Natural killer cell (primary cell): ENCODE measurements around the gene SYCP3. TPM values are rescaled to one million over a fixed set of nuclear protein-coding genes. Genes with fewer than 3 reads are reported as not detected.

Experiments
- ATAC-seq, 3 donors: fragments of 150-1000 bp in 2 of 3; fragments of 200-7000 bp in 1 of 3; cut with Tn5 transposase; 1 replicate in 1 of 3; 2 replicates in 2 of 3; pipeline ENCODE4 v1.10.0; 2021; ENCODE audit warnings: mild to moderate bottlenecking in 2 of 3, moderate library complexity in 2 of 3
- DNase-seq, 2 donors: peaks; one replicate each; pipeline versions ENCODE4 v3.0.0 to v3.0.0-alpha.2; 2013 to 2021; ENCODE audit warnings: mixed read lengths in 1 of 2
- H3K27ac ChIP-seq: one replicate; pipeline ENCODE4 v1.5.1; 2013; ENCODE audit warnings: mild to moderate bottlenecking, low read length
- H3K27me3 ChIP-seq: one replicate; pipeline ENCODE4 v1.6.1; 2013; ENCODE audit warnings: low read length; ENCODE audit not compliant: control insufficient read depth, insufficient read depth
- H3K36me3 ChIP-seq: one replicate; pipeline ENCODE4 v1.6.1; 2013; ENCODE audit warnings: low read length; ENCODE audit not compliant: control insufficient read depth, insufficient read depth
- H3K4me1 ChIP-seq: one replicate; pipeline ENCODE4 v1.6.1; 2013; ENCODE audit warnings: low read length; ENCODE audit not compliant: control insufficient read depth, insufficient read depth
- H3K4me3 ChIP-seq: one replicate; pipeline ENCODE4 v1.5.1; 2013; ENCODE audit warnings: low read length
- H3K9me3 ChIP-seq: one replicate; pipeline ENCODE4 v1.6.1; 2013; ENCODE audit warnings: low read length; ENCODE audit not compliant: control insufficient read depth, insufficient read depth
- H3K27ac Mint-ChIP-seq, 2 donors: one replicate each; pipeline ENCODE4 v1.8.0; 2022; ENCODE audit warnings: mild to moderate bottlenecking in 2 of 2, mixed read lengths in 2 of 2, moderate library complexity in 1 of 2
- H3K27me3 Mint-ChIP-seq, 2 donors: one replicate each; pipeline ENCODE4 v1.8.0; 2022; ENCODE audit warnings: low read depth in 2 of 2, mixed read lengths in 2 of 2
- H3K36me3 Mint-ChIP-seq: one replicate; pipeline ENCODE4 v1.8.0; 2022; ENCODE audit warnings: mixed read lengths
- H3K4me1 Mint-ChIP-seq, 2 donors: one replicate each; pipeline ENCODE4 v1.8.0; 2022; ENCODE audit warnings: mixed read lengths in 2 of 2
- H3K4me3 Mint-ChIP-seq: one replicate; pipeline ENCODE4 v1.8.0; 2022; ENCODE audit warnings: mild to moderate bottlenecking, moderate library complexity, mixed read lengths
- H3K9me3 Mint-ChIP-seq, 2 donors: one replicate each; pipeline ENCODE4 v1.8.0; 2022; ENCODE audit warnings: mixed read lengths in 2 of 2
- WGBS: methylation state at CpG from one replicate; pipeline ENCODE4 v1.1.7; 2013; ENCODE audit warnings: missing lambda C conversion rate; ENCODE audit not compliant: insufficient coverage; 5-methylcytosine and 5-hydroxymethylcytosine counted together
- intact Hi-C: fragments of 100-400 bp; cut with micrococcal nuclease; formaldehyde crosslinking; loops from one replicate; pipeline ENCODE4 v1.14.2; 2022
- total RNA-seq, 4 donors: library from RNA; stranded (reverse); fragments of 120-200 nt in 1 of 4; gene quantifications; one replicate each; pipeline versions ENCODE4 v1.2.3 to v1.2.4, GENCODE V29; 2013 to 2022
- TF ChIP-seq, protein P1 (sequence below): fragments of 200-600 bp; IDR thresholded peaks from one replicate; pipeline ENCODE4 v1.8.0; 2022; ENCODE audit warnings: antibody characterized with exemption

Gene SYCP3
- total RNA-seq, 3 donors from 2014 or later (not counting 1 experiment from before 2014, with no cell fraction given) = 1.4 to 3.2 (median 2.4) TPM

DNA sequence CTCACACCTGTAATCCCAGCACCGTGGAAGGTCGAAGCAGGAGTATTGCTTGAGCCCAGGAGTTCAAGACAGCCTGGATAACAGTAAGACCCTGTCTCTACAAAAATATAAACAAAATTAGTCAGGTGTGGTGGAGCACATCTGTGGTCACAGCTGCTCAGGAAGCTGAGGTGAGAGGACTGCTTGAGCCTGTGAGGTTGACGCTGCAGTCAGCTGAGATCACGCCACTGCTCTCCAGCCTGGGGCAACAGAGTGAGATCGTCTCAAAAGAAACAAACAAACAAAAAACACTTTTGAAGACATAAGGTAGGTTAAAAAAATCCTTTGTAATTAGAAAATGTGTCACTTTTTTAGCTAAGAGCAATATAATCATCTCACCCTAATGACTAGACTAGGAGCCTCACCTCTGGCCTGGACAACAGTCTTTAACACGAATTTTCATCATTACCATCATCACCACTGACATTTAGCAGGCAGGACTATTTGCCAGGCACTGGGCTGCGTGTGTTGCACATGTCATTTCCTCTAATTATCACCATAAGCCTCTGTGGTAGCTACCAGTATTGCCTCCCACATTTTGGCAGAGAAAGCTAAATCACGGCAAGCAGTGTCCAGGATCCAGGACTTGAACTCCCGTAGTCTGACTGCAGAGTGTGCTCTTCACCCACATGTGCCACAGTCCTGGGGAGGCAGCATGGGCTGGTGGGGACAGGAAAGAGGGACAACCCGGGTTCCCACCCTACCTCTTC is 4.6 kb upstream of the SYCP3 start:
- peak; percentile 33 to 46 for DNase-seq

DNA sequence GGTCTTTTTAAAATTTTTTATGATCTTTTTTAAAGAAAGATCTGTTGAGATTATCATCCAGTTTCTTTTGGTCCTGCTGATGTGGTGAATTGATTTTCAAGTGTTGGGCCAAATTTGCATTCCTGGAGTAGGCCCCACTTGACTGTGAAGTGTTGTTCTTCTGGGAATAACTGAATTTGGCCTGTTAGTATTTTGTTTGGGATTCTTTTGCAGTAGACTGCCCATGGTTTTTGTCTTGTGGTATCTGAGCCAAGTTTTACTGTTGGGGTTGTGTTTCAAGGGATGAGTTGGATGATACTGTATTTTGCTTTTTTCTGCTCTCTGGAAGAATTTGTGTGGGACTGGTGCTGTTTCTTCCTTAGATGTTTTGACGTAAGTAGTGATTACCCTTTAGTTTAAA is 4.0 kb upstream of the SYCP3 start:
- TF ChIP-seq, protein P1, sequence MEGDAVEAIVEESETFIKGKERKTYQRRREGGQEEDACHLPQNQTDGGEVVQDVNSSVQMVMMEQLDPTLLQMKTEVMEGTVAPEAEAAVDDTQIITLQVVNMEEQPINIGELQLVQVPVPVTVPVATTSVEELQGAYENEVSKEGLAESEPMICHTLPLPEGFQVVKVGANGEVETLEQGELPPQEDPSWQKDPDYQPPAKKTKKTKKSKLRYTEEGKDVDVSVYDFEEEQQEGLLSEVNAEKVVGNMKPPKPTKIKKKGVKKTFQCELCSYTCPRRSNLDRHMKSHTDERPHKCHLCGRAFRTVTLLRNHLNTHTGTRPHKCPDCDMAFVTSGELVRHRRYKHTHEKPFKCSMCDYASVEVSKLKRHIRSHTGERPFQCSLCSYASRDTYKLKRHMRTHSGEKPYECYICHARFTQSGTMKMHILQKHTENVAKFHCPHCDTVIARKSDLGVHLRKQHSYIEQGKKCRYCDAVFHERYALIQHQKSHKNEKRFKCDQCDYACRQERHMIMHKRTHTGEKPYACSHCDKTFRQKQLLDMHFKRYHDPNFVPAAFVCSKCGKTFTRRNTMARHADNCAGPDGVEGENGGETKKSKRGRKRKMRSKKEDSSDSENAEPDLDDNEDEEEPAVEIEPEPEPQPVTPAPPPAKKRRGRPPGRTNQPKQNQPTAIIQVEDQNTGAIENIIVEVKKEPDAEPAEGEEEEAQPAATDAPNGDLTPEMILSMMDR = no peak
- Histone ChIP-seq H3K27ac (peak overlapping the region; percentile 83), H3K4me3 (no peak overlapping the region), H3K27me3 (no peaks in the 10 kb centered on the region), H3K9me3 (no peaks in the 10 kb centered on the region), H3K36me3 (peaks cover 33% of the 10 kb centered on the region), H3K4me1 (peaks cover 19% of the 10 kb centered on the region)
- WGBS = 60% methylated on average over 1 of the region's 1 CpG
- no peaks in the 10 kb centered on the region for H3K9me3 Mint-ChIP-seq
- H3K27ac Mint-ChIP-seq = peak overlapping the region; percentile 92
- no peaks in the 10 kb centered on the region for H3K27me3 Mint-ChIP-seq
- DNase-seq (no peak), ATAC-seq (no peak)
- H3K4me3 Mint-ChIP-seq = peak overlapping the region; percentile 8
- intact Hi-C loops = loop anchor here (10.0 kb wide), 1 partner anchor 68 kb away; no protein-coding TSS in a partner anchor
- peaks cover 28 to 35% of the 10 kb centered on the region in 2 donors for H3K4me1 Mint-ChIP-seq
- H3K36me3 Mint-ChIP-seq = no peaks in the 10 kb centered on the region

More for the DNA sequence above, 4.6 kb upstream of the SYCP3 start:
- H3K36me3 Mint-ChIP-seq = no peaks in the 10 kb centered on the region
- no peaks in the 10 kb centered on the region for H3K27me3 Mint-ChIP-seq
- Histone ChIP-seq H3K27ac (peak overlapping the region; percentile 83), H3K27me3 (no peaks in the 10 kb centered on the region), H3K4me1 (peaks cover 19% of the 10 kb centered on the region), H3K4me3 (no peak overlapping the region), H3K36me3 (peaks cover 40% of the 10 kb centered on the region), H3K9me3 (no peaks in the 10 kb centered on the region)
- 41% methylated on average over 9 of the region's 10 CpGs for WGBS
- peak; percentile 82 to 86 (median 84) for ATAC-seq
- peaks cover 28 to 38% of the 10 kb centered on the region in 2 donors for H3K4me1 Mint-ChIP-seq
- TF ChIP-seq, protein P1 = no peak
- H3K9me3 Mint-ChIP-seq = no peaks in the 10 kb centered on the region
- peak overlapping the region; percentile 8 for H3K4me3 Mint-ChIP-seq
- intact Hi-C loops = loop anchor here (10.0 kb wide), 1 partner anchor 69 kb away; no protein-coding TSS in a partner anchor
- H3K27ac Mint-ChIP-seq = peak overlapping the region; percentile 92

DNA sequence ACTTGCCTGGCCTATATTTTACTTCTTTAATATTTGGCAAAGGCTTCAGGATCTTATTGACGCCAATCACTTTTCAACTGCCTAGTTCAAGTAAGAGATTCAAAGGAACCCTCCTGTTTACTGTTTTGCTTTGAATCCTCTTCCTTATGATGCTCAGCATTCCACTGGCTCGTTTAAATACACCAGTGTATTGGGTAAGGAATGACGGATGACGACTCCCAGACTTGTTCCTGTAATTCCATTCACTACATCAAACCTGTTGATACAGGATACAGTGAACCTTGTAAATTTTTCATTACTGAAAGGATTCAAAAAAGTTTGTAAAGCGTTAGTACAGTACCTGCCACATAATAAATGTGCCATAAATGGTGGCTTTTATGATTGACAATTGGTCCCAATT is 1.7 kb upstream of the SYCP3 start:
- H3K27ac ChIP-seq = no peak overlapping the region

More for the DNA sequence above, 1.7 kb upstream of the SYCP3 start:
- ATAC-seq (no peak), DNase-seq (no peak)
- H3K36me3 Mint-ChIP-seq = no peaks in the 10 kb centered on the region
- no peaks in the 10 kb centered on the region for H3K9me3 Mint-ChIP-seq
- TF ChIP-seq, protein P1 = no peak
- H3K4me3 Mint-ChIP-seq = no peak overlapping the region
- no peaks in the 10 kb centered on the region for H3K9me3 ChIP-seq
- H3K4me1 ChIP-seq = peaks cover 19% of the 10 kb centered on the region
- intact Hi-C loops = loop anchor here (10.0 kb wide), 1 partner anchor 66 kb away; no protein-coding TSS in a partner anchor
- no peaks in the 10 kb centered on the region for H3K27me3 Mint-ChIP-seq
- no peak overlapping the region for H3K4me3 ChIP-seq
- 100% methylated on average over 2 of the region's 5 CpGs for WGBS
- H3K27ac Mint-ChIP-seq = peak overlapping the region; percentile 92
- peaks cover 12% of the 10 kb centered on the region for H3K36me3 ChIP-seq
- H3K4me1 Mint-ChIP-seq = peaks cover 28 to 31% of the 10 kb centered on the region in 2 donors
- H3K27me3 ChIP-seq = no peaks in the 10 kb centered on the region
